Ishikawa (cell line): ENCODE results near the gene ATMIN.

ENCODE experiments used
- CEBPB ChIP-seq: IDR thresholded peaks from 2 replicates; pipeline ENCODE4 v1.6.1; 2012
- CREB1 ChIP-seq: IDR thresholded peaks from 2 replicates; pipeline ENCODE4 v1.6.1; 2012; ENCODE audit warnings: low read depth
- EGR1 ChIP-seq: IDR thresholded peaks from 2 replicates; pipeline ENCODE4 v1.6.1; 2012
- EP300 ChIP-seq: IDR thresholded peaks from 2 replicates; pipeline ENCODE4 v1.6.1; 2012; ENCODE audit warnings: borderline replicate concordance
- FOXM1 ChIP-seq: IDR thresholded peaks from 2 replicates; pipeline ENCODE4 v1.6.1; 2012; ENCODE audit warnings: low read depth, borderline replicate concordance
- MAX ChIP-seq: IDR thresholded peaks from 2 replicates; pipeline ENCODE4 v1.6.1; 2012
- NFIC ChIP-seq: IDR thresholded peaks from 2 replicates; pipeline ENCODE4 v1.6.1; 2012
- RAD21 ChIP-seq: IDR thresholded peaks from 2 replicates; pipeline ENCODE4 v1.6.1; 2012; ENCODE audit warnings: low read depth
- TAF1 ChIP-seq: IDR thresholded peaks from 2 replicates; pipeline ENCODE4 v1.6.1; 2012; ENCODE audit warnings: low read depth, mild to moderate bottlenecking
- TCF12 ChIP-seq: IDR thresholded peaks from 2 replicates; pipeline ENCODE4 v1.6.1; 2012; ENCODE audit warnings: low read depth
- TEAD4 ChIP-seq: IDR thresholded peaks from 2 replicates; pipeline ENCODE4 v1.6.1; 2012
- USF1 ChIP-seq: IDR thresholded peaks from 2 replicates; pipeline ENCODE4 v1.6.1; 2012
- YY1 ChIP-seq: IDR thresholded peaks from 2 replicates; pipeline ENCODE4 v1.6.1; 2012; ENCODE audit warnings: low read depth
- ZBTB7A ChIP-seq: IDR thresholded peaks from 2 replicates; pipeline ENCODE4 v1.6.1; 2012; ENCODE audit warnings: low read depth
- TF ChIP-seq, protein P1 (sequence below): IDR thresholded peaks from 2 replicates; pipeline ENCODE4 v1.6.1; 2012; ENCODE audit warnings: low read depth, mild to moderate bottlenecking

Gene ATMIN

DNA sequence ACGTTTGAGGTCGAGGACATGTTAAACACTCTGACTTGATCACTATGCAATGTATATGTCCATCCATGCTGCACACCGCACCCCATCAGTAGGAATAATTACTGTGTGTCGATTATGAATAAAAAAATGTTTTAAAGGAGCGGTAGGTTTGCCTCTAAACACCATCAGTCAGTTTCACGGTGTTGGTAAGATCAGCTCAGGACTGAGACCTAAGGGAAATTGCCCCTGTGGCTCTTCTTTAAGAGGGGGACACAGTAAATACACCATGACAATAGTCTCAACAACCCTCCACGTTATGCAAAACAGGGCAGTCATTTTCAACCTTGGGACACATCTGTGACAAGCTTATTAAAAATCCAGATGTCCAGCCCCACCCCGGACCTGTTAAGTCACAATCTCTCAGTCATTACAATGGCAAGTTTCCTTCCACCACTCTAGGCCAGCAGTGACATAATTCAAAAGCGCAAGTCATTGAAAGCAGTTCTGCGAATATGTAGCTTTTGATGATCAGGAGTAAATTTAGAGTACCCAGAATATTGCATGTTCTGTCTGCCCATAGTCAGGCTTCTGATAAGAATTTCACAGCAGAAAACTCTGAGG lies 1.2 kb downstream of the ATMIN start:
- no peak for TF ChIP-seq FOXM1
- TF ChIP-seq YY1, result no peak
- TF ChIP-seq RAD21, result no peak
- no peak for TF ChIP-seq TAF1
- no peak for TF ChIP-seq EGR1
- TF ChIP-seq USF1, result no peak
- no peak for TF ChIP-seq EP300
- no peak for TF ChIP-seq MAX
- no peak for TF ChIP-seq ZBTB7A
- TF ChIP-seq CREB1, result no peak
- TF ChIP-seq, protein P1, sequence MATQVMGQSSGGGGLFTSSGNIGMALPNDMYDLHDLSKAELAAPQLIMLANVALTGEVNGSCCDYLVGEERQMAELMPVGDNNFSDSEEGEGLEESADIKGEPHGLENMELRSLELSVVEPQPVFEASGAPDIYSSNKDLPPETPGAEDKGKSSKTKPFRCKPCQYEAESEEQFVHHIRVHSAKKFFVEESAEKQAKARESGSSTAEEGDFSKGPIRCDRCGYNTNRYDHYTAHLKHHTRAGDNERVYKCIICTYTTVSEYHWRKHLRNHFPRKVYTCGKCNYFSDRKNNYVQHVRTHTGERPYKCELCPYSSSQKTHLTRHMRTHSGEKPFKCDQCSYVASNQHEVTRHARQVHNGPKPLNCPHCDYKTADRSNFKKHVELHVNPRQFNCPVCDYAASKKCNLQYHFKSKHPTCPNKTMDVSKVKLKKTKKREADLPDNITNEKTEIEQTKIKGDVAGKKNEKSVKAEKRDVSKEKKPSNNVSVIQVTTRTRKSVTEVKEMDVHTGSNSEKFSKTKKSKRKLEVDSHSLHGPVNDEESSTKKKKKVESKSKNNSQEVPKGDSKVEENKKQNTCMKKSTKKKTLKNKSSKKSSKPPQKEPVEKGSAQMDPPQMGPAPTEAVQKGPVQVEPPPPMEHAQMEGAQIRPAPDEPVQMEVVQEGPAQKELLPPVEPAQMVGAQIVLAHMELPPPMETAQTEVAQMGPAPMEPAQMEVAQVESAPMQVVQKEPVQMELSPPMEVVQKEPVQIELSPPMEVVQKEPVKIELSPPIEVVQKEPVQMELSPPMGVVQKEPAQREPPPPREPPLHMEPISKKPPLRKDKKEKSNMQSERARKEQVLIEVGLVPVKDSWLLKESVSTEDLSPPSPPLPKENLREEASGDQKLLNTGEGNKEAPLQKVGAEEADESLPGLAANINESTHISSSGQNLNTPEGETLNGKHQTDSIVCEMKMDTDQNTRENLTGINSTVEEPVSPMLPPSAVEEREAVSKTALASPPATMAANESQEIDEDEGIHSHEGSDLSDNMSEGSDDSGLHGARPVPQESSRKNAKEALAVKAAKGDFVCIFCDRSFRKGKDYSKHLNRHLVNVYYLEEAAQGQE, result no peak
- no peak for TF ChIP-seq TEAD4
- no peak for TF ChIP-seq NFIC
- no peak for TF ChIP-seq CEBPB
- TF ChIP-seq TCF12, result no peak

DNA sequence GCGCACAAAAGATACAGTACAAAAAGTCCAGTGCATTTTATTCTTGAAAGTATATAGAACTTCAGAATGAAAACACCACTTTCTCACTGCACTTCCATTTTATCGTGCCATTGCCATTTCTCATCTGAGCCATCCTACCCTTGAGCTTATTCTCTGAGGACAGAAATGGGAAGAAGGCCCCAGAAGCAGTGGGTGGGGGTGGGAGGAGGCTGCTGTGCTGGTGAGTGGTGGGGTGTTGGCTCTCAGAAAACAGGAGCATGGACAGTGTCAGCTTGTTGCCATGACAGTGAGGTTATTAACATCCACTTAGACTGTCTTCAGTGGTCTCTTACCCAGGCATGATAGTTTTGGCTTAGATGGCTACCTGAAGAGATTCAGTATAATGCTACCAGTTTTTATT lies 4.5 kb downstream of the ATMIN start:
- no peak for TF ChIP-seq USF1
- no peak for TF ChIP-seq EP300
- no peak for TF ChIP-seq ZBTB7A
- TF ChIP-seq TCF12, result no peak
- TF ChIP-seq NFIC, result no peak
- TF ChIP-seq TAF1, result no peak
- no peak for TF ChIP-seq FOXM1
- TF ChIP-seq CREB1, result no peak
- no peak for TF ChIP-seq CEBPB
- TF ChIP-seq MAX, result no peak
- no peak for TF ChIP-seq TEAD4
- no peak for TF ChIP-seq RAD21

- TF ChIP-seq USF1 (no peak), EP300 (no peak), CEBPB (no peak), RAD21 (no peak), TCF12 (no peak), YY1 (no peak), MAX (no peak), ZBTB7A (no peak)
- TF ChIP-seq, protein P1, result no peak
Measured at GRCh38 chr16:81040842-81041241, 5.2 kb downstream of the ATMIN start.

GRCh38 chr16:81041696-81042095 lies 6.1 kb downstream of the ATMIN start:
- TF ChIP-seq CEBPB (no peak), RAD21 (no peak), USF1 (no peak), TEAD4 (no peak), FOXM1 (no peak), TCF12 (no peak), TAF1 (no peak), CREB1 (no peak), YY1 (no peak), NFIC (no peak), ZBTB7A (no peak), MAX (no peak), EGR1 (no peak), EP300 (no peak)
- TF ChIP-seq, protein P1, result no peak
